Choroid plexus epithelial cell (primary cell): Measurements from ENCODE around the gene AGK.
"Not testable (repeated sequence)": the region's sequence is repeated elsewhere in the genome, so short reads cannot be mapped to it uniquely, and the experiment has no call there.

Experiments
- DNase-seq: peaks from one replicate; pipeline ENCODE4 v3.0.0-alpha.2; 2010; ENCODE audit warnings: low read depth
- H3K4me3 ChIP-seq: 2 replicates; pipeline ENCODE4 v1.5.1; 2011; ENCODE audit warnings: low read depth, mild to moderate bottlenecking, control low read depth, low read length, moderate library complexity
- TF ChIP-seq, protein P1 (sequence below): conservative IDR thresholded peaks from 2 replicates; pipeline ENCODE4 v1.5.1; 2011; ENCODE audit warnings: low read depth, mild to moderate bottlenecking, control low read depth, inconsistent platforms, low read length, moderate library complexity

Gene AGK

DNA sequence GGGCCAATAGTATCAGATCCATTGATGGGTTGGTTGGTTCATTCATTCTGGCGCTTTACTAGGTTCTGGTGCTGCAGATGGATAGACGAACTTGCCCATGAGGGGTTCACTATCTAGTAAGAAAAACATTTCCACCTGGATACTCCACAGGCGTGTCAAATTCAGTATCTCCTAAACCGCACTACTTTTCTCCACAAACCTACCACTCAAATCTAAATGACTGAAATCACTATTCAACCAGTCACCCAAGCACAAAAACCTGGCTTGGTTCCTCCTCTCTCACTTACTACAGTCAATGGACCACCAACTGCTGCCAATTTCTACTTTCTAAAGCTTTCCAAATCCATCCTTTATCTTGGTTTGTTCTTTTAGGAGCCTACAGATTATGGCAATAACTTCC is 572 bp downstream of the AGK start:
- H3K4me3 ChIP-seq: peak overlapping the region; percentile 83
- DNase-seq: no peak
- TF ChIP-seq, protein P1, sequence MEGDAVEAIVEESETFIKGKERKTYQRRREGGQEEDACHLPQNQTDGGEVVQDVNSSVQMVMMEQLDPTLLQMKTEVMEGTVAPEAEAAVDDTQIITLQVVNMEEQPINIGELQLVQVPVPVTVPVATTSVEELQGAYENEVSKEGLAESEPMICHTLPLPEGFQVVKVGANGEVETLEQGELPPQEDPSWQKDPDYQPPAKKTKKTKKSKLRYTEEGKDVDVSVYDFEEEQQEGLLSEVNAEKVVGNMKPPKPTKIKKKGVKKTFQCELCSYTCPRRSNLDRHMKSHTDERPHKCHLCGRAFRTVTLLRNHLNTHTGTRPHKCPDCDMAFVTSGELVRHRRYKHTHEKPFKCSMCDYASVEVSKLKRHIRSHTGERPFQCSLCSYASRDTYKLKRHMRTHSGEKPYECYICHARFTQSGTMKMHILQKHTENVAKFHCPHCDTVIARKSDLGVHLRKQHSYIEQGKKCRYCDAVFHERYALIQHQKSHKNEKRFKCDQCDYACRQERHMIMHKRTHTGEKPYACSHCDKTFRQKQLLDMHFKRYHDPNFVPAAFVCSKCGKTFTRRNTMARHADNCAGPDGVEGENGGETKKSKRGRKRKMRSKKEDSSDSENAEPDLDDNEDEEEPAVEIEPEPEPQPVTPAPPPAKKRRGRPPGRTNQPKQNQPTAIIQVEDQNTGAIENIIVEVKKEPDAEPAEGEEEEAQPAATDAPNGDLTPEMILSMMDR: no peak

DNA sequence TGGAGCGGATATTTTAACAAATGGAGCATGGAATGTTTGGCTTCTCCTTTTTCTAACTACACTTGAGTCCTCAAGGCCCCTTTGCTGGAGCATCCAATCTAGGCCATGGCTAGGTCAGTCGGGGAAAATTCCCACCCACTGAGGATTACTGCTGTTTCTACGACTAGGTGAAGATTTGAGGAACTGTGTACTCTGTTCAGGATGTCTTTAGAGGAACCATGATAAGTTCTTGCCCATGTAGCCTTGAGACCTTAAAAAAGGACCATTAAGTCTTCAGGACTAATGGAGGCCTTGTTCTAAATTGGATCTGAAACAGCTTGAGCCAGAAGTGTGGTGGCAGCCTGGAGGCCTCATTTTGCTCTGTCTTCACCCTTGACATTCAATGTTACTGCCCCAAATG is 6.2 kb downstream of the AGK start:
- H3K4me3 ChIP-seq: no peak overlapping the region
- no peak for DNase-seq
- TF ChIP-seq, protein P1: no peak

DNA sequence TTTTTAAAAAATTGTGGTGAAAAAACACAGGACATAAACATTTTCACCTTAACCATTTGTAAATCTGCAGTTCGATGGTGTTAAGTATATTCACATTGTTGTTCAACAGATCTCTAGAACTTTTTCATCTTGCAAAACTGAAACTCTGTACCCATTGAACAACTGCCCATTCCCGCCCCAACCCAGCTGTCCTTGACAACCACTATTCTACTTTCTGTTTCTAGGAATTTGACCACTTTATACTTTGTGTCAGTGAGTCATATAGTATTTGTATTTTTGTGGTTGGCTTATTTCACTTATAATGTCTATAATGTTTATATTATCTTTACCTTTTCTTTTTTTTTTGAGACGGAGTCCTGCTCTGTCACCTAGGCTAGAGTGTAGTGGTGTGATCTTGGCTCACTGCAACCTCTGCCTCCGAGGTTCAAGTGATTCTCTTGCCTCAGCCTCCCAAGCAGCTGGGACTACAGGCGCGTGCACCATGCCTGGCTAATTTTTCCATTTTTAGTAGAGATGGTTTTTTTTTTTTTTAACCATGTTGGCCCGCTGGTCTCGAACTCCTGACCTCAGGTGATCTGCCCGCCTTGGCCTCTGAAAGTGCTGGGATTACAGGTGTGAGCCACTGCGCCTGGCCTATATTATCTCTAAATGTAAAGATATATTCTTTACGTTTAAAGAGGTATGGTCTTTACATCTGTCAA is 6.8 kb downstream of the AGK start:
- H3K4me3 ChIP-seq: not testable (repeated sequence)
- peak; percentile 85 for DNase-seq

DNA sequence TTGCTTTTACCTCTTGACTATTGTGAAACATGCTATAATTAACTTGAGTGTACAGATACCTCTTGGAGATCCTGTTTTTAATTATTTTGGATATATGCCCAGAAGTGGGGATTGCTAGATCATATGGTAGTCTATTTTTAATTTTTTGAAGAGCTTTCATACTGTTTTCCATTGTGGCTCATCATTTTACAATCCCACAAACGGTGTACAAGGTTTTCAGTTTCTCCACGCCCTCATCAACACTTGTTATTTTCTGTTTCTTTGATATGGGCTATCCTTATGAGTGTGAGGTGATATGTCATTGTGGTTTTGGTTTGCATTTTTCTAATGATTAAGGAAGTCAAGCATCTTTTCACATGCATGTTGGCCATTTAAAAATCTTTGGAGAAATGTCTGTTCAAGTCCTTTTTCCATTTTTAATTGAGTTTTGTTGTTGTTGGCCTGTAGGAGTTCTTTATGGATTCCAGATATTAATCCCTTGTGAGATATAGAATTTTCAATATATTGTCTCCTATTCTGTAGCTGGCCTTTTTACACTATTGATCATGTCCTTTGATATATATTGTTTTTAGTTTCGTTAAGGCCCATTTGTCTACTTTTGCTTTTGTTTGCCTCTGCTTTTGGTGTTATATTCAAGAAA is 7.5 kb downstream of the AGK start:
- TF ChIP-seq, protein P1: no peak
- DNase-seq: peak; percentile 93
- no peak overlapping the region for H3K4me3 ChIP-seq

DNA sequence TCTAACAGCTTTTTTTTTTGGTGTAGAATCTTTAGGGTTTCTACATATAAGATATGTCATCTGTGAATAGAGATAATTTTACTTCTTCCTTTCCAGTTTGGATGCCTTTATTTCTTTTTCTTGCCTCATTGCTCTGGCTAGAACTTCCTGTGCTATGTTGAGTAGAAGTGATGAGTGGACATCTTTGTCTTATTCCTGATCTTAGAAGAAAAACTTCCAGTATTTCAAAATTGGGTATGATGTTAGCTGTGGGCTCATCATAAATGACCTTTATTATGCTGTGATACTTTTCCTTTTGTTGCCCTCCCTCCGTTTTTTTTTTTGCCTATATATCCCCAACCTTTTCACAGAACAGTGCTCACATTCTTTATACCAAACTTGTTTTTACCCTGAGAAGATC is 8.8 kb downstream of the AGK start:
- TF ChIP-seq, protein P1: no peak
- DNase-seq: no peak

DNA sequence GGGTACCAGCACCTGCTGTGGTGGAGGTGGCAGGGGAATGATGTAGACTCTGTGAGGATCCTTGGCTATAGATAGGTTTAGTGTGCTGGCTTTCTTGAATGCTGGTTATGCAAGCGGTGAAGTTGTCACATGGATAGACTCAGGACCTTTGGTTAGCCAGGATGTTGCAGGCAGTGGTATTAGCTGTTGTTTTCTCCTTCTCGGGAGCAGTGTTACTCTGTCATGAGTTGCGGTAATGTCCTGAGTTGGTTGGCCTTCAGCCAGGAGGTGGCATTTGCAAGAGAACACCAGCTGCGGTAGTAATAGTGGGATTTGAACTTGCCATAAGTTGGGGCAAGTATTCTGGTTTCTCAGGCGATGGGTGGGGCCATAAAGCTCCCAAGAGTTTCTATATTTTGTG is 10.8 kb downstream of the AGK start:
- TF ChIP-seq, protein P1: no peak
- no peak overlapping the region for H3K4me3 ChIP-seq
- DNase-seq: peak; percentile 30

More for the DNA sequence above, 8.8 kb downstream of the AGK start:
- no peak overlapping the region for H3K4me3 ChIP-seq

DNA sequence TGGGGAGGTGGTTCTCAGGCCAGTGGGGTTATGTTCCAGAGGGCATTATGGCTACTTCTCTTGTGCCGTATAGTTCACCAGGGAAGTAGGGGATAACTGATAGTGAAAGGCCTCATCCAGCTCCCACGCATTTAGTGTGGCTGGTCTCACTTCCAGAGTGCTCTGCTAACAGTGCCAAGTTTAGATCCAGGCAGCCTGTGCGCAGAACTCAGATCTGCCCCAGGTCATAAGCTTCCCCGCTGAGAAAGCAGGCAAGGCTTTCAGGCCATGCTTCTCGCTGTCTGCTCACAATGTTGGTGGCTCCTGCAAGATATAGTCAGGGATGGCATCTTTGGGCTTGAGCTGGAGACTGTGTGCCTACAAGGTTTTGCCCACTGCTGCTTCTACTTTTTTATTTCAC is 11.3 kb downstream of the AGK start:
- TF ChIP-seq, protein P1: no peak
- DNase-seq: peak; percentile 52
- H3K4me3 ChIP-seq: no peak overlapping the region
